NCI-H69 (cell line): ENCODE data around the gene CACFD1.
A peak's percentile ranks its signal among the peaks of the same experiment; 100 is the strongest.

ENCODE experiments used
- DNase-seq: peaks from one replicate; lab custom pipeline; 2025; lab: John Stamatoyannopoulos, UW

CACFD1 gene

GRCh38 chr9:133464638-133465037, 4.9 kb downstream of the CACFD1 start:
- DNase-seq = no peak

GRCh38 chr9:133465984-133466383, 6.2 kb downstream of the CACFD1 start:
- DNase-seq = no peak

GRCh38 chr9:133467101-133467500, 7.3 kb downstream of the CACFD1 start:
- DNase-seq = no peak

- DNase-seq = no peak
Measured at GRCh38 chr9:133468374-133468773, 8.6 kb downstream of the CACFD1 start.

- DNase-seq = no peak
Measured at GRCh38 chr9:133468777-133469421, 9.1 kb downstream of the CACFD1 start.

GRCh38 chr9:133470427-133470924, 10.7 kb downstream of the CACFD1 start:
- DNase-seq = no peak

GRCh38 chr9:133470988-133471387, 11.2 kb downstream of the CACFD1 start:
- no peak for DNase-seq

GRCh38 chr9:133471551-133472276, 11.9 kb downstream of the CACFD1 start:
- DNase-seq = no peak

- DNase-seq = no peak
Measured at GRCh38 chr9:133472277-133472645, 12.5 kb downstream of the CACFD1 start.

GRCh38 chr9:133472753-133473378, 13.1 kb downstream of the CACFD1 start:
- DNase-seq = no peak

- no peak for DNase-seq
Measured at GRCh38 chr9:133473743-133474142, 14.0 kb downstream of the CACFD1 start.

- no peak for DNase-seq
Measured at GRCh38 chr9:133474215-133474614, 14.4 kb downstream of the CACFD1 start.

- DNase-seq = no peak
Measured at GRCh38 chr9:133474853-133475252, 15.1 kb downstream of the CACFD1 start.

- DNase-seq = no peak
Measured at GRCh38 chr9:133475292-133476012, 15.7 kb downstream of the CACFD1 start.

- DNase-seq = no peak
Measured at GRCh38 chr9:133476036-133476931, 16.5 kb downstream of the CACFD1 start.

- no peak for DNase-seq
Measured at GRCh38 chr9:133476941-133477340, 17.2 kb downstream of the CACFD1 start.

GRCh38 chr9:133477461-133477860, 17.7 kb downstream of the CACFD1 start:
- DNase-seq = no peak

GRCh38 chr9:133477992-133478850, 18.4 kb downstream of the CACFD1 start:
- peak; percentile 81 for DNase-seq

GRCh38 chr9:133478851-133479711, 19.3 kb downstream of the CACFD1 start, which contains the start of gene SLC2A6:
Gene SLC2A6 (minus strand): TSS chr9:133479099. CDS start chr9:133479059, 40 bp downstream.
- DNase-seq = peak; percentile 95
